Measurements from ENCODE around the gene EPS15. TPM values are rescaled to one million over a fixed set of nuclear protein-coding genes. Genes with fewer than 3 reads are reported as not detected.

Gene EPS15
- total and polyA plus RNA-seq, 2 donors from 2014 or later, result 17.5 to 91.3 TPM

GRCh38 chr1:51359879-51360278 is 159.2 kb downstream of the EPS15 start:
- no peak for FAIRE-seq
- intact Hi-C loops (cut with DNase I), result no loop called here
- H3K36me3 ChIP-seq (ENCODE audit: control insufficient read depth in 2 of 3, insufficient read depth in 3 of 3, low read length in 3 of 3), result peaks cover 0 to 24% (median 5%) of the 10 kb centered on the region in 3 donors

GRCh38 chr1:51355382-51355781 is 163.7 kb downstream of the EPS15 start:
- Histone ChIP-seq H3K4me3 (ENCODE audit: low read length in 3 of 3) (no peak overlapping the region), H3K27me3 (ENCODE audit: control insufficient read depth, insufficient read depth, low read length) (no peaks in the 10 kb centered on the region), H3K36me3 (ENCODE audit: control insufficient read depth in 2 of 3, insufficient read depth in 3 of 3, low read length in 3 of 3) (peaks cover 0 to 9% (median 3%) of the 10 kb centered on the region in 3 donors), H3K4me1 (ENCODE audit: control insufficient read depth in 2 of 3, insufficient read depth in 2 of 3, low read depth in 1 of 3, low read length in 3 of 3) (no peaks in the 10 kb centered on the region), H3K9ac (ENCODE audit: low read length in 3 of 3) (no peak overlapping the region), H3K9me3 (ENCODE audit: control insufficient read depth in 2 of 3, insufficient read depth in 1 of 3, low read length in 3 of 3) (no peaks in the 10 kb centered on the region), H3K27ac (ENCODE audit: low read depth in 2 of 2, low read length in 2 of 2) (no peak overlapping the region)
- intact Hi-C loops (cut with DNase I), result no loop called here
- FAIRE-seq, result no peak
- no peak for DNase-seq
- TF ChIP-seq, protein P1, sequence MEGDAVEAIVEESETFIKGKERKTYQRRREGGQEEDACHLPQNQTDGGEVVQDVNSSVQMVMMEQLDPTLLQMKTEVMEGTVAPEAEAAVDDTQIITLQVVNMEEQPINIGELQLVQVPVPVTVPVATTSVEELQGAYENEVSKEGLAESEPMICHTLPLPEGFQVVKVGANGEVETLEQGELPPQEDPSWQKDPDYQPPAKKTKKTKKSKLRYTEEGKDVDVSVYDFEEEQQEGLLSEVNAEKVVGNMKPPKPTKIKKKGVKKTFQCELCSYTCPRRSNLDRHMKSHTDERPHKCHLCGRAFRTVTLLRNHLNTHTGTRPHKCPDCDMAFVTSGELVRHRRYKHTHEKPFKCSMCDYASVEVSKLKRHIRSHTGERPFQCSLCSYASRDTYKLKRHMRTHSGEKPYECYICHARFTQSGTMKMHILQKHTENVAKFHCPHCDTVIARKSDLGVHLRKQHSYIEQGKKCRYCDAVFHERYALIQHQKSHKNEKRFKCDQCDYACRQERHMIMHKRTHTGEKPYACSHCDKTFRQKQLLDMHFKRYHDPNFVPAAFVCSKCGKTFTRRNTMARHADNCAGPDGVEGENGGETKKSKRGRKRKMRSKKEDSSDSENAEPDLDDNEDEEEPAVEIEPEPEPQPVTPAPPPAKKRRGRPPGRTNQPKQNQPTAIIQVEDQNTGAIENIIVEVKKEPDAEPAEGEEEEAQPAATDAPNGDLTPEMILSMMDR (IDR thresholded peaks at IDR 0.05; ENCODE audit: borderline replicate concordance, extremely low read depth, insufficient read depth), result no peak

More at GRCh38 chr1:51359879-51360278, 159.2 kb downstream of the EPS15 start:
- TF ChIP-seq, protein P1 (IDR thresholded peaks at IDR 0.05; ENCODE audit: borderline replicate concordance, extremely low read depth, insufficient read depth), result no peak
- no peak overlapping the region for H3K27ac ChIP-seq (ENCODE audit: low read depth in 2 of 2, low read length in 2 of 2)
- H3K4me1 ChIP-seq (ENCODE audit: control insufficient read depth in 2 of 3, insufficient read depth in 2 of 3, low read depth in 1 of 3, low read length in 3 of 3), result no peaks in the 10 kb centered on the region
- no peak overlapping the region for H3K4me3 ChIP-seq (ENCODE audit: low read length in 3 of 3)
- no peak for DNase-seq
- H3K27me3 ChIP-seq (ENCODE audit: control insufficient read depth, insufficient read depth, low read length), result no peaks in the 10 kb centered on the region
- no peak overlapping the region for H3K9ac ChIP-seq (ENCODE audit: low read length in 3 of 3)
- no peaks in the 10 kb centered on the region for H3K9me3 ChIP-seq (ENCODE audit: control insufficient read depth in 2 of 3, insufficient read depth in 1 of 3, low read length in 3 of 3)

DNA sequence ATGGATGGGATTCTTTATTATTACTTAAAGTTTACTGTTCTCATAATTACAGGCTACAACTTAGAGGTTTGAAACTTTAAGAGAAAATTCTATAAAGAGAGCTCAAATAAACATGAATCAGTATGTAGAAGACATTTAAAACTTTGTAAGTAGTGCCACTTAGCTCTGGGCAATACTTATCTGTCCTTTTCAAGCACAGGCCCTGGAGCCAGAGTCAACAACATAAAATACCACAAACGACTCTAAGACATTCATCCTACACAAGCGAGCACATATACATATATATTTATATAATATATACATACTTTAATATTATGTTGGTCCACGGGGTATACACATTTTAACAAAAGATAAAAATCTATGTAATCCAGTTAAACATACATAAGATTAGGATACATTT is 164.7 kb downstream of the EPS15 start:
- Histone ChIP-seq H3K4me3 (ENCODE audit: low read length in 3 of 3) (no peak overlapping the region), H3K36me3 (ENCODE audit: control insufficient read depth in 2 of 3, insufficient read depth in 3 of 3, low read length in 3 of 3) (peaks cover 0 to 4% (median 3%) of the 10 kb centered on the region in 3 donors), H3K27ac (ENCODE audit: low read depth in 2 of 2, low read length in 2 of 2) (no peak overlapping the region), H3K9me3 (ENCODE audit: control insufficient read depth in 2 of 3, insufficient read depth in 1 of 3, low read length in 3 of 3) (no peaks in the 10 kb centered on the region), H3K27me3 (ENCODE audit: control insufficient read depth, insufficient read depth, low read length) (no peaks in the 10 kb centered on the region), H3K4me1 (ENCODE audit: control insufficient read depth in 2 of 3, insufficient read depth in 2 of 3, low read depth in 1 of 3, low read length in 3 of 3) (no peaks in the 10 kb centered on the region), H3K9ac (ENCODE audit: low read length in 3 of 3) (no peak overlapping the region)
- DNase-seq (no peak), FAIRE-seq (no peak)
- intact Hi-C loops (cut with DNase I), result no loop called here
- TF ChIP-seq, protein P1 (IDR thresholded peaks at IDR 0.05; ENCODE audit: borderline replicate concordance, extremely low read depth, insufficient read depth), result no peak

DNA sequence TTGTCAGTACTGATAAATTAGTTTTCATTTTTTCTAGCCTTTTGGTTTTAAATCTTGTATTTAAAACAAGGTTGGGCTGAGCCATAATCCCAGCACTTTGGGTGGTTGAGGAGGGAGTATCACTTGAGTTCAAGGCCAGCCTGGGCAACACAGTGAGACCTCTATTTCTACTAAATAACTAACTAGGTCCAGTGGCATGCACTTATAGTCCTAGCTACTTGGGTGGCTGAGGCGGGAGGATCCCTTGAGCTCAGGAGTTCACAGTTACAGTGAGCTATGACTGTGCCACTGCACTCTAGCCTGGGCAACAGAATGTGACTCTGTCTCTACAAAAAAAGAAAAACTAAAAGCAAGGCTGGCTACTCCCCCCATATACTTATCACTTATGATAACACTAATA is 167.2 kb downstream of the EPS15 start:
- H3K4me1 ChIP-seq (ENCODE audit: control insufficient read depth in 2 of 3, insufficient read depth in 2 of 3, low read depth in 1 of 3, low read length in 3 of 3), result no peaks in the 10 kb centered on the region
- H3K27me3 ChIP-seq (ENCODE audit: control insufficient read depth, insufficient read depth, low read length), result no peaks in the 10 kb centered on the region
- FAIRE-seq, result no peak
- no peak overlapping the region for H3K4me3 ChIP-seq (ENCODE audit: low read length in 3 of 3)
- DNase-seq, result peak in 1 of 5 donors; percentile 12
- intact Hi-C loops (cut with DNase I), result no loop called here
- no peaks in the 10 kb centered on the region for H3K9me3 ChIP-seq (ENCODE audit: control insufficient read depth in 2 of 3, insufficient read depth in 1 of 3, low read length in 3 of 3)
- H3K27ac ChIP-seq (ENCODE audit: low read depth in 2 of 2, low read length in 2 of 2), result no peak overlapping the region
- H3K36me3 ChIP-seq (ENCODE audit: control insufficient read depth in 2 of 3, insufficient read depth in 3 of 3, low read length in 3 of 3), result peaks cover 0 to 4% (median 3%) of the 10 kb centered on the region in 3 donors
- H3K9ac ChIP-seq (ENCODE audit: low read length in 3 of 3), result no peak overlapping the region
- TF ChIP-seq, protein P1 (IDR thresholded peaks at IDR 0.05; ENCODE audit: borderline replicate concordance, extremely low read depth, insufficient read depth), result no peak
